Psoas muscle (tissue), 8 donors: ENCODE results near the gene PDGFD. TPM values are rescaled to one million over a fixed set of nuclear protein-coding genes. Genes with fewer than 3 reads are reported as not detected.

Experiments used
- ATAC-seq, 4 donors: fragments of 200-7000 bp; cut with Tn5 transposase; one replicate each; pipeline ENCODE4 v1.9.1; 2020; ENCODE audit warnings: moderate library complexity in 3 of 4, mild to moderate bottlenecking in 2 of 4
- DNase-seq, 2 donors: peaks; one replicate each; pipeline ENCODE4 v3.0.0-alpha.2; 2020
- H3K27ac ChIP-seq: fragments of 200-600 bp; one replicate; pipeline ENCODE4 v1.8.0; 2022
- H3K27me3 ChIP-seq, 3 donors: fragments of 200-600 bp in 1 of 3; one replicate each; pipeline versions ENCODE4 v1.6.1 to v1.8.0; 2013 to 2022; ENCODE audit warnings: low read length in 2 of 3, mild to moderate bottlenecking in 2 of 3, moderate library complexity in 1 of 3; ENCODE audit not compliant: insufficient read depth in 3 of 3
- H3K36me3 ChIP-seq, 2 donors: fragments of 200-600 bp in 1 of 2; one replicate each; pipeline versions ENCODE4 v1.6.1 to v1.8.0; 2013 to 2022; ENCODE audit warnings: low read depth in 1 of 2, mild to moderate bottlenecking in 1 of 2, moderate library complexity in 1 of 2; ENCODE audit not compliant: insufficient read depth in 1 of 2
- H3K4me1 ChIP-seq: fragments of 200-600 bp; one replicate; pipeline ENCODE4 v1.8.0; 2022
- H3K4me3 ChIP-seq: fragments of 200-600 bp; one replicate; pipeline ENCODE4 v1.8.0; 2022; ENCODE audit warnings: mild to moderate bottlenecking
- H3K9me3 ChIP-seq: fragments of 200-600 bp; one replicate; pipeline ENCODE4 v1.8.0; 2022
- CTCF ChIP-seq: fragments of 200-600 bp; IDR thresholded peaks from one replicate; pipeline ENCODE4 v1.8.0; 2022; ENCODE audit warnings: antibody characterized with exemption
- WGBS, 3 donors: extraction: QIAGEN DNeasy Blood & Tissue Kit; methylation state at CpG; one replicate each; pipeline versions ENCODE4 v1.1.6 to v1.1.7; 2013; 5-methylcytosine and 5-hydroxymethylcytosine counted together
- intact Hi-C, 2 donors: fragments of 100-400 bp; cut with DNase I; formaldehyde crosslinking; loops; one replicate each; pipeline versions ENCODE4 v1.11.0 to v1.14.2; 2022
- polyA plus RNA-seq, 3 donors: library from polyadenylated mRNA; stranded (reverse); fragments of 200-250 nt; gene quantifications; one replicate each; pipeline ENCODE4 v1.2.3, GENCODE V29; 2013
- total RNA-seq, 4 donors: library from RNA; stranded (reverse); fragmentation: NEBNext Ultra II Directional in 2 of 4; extraction: Animal tissue kit (Norgen Biotek cat#: 25700) in 2 of 4; gene quantifications; one replicate each; pipeline versions ENCODE4 v1.2.1 to v1.2.4, GENCODE V29; 2021 to 2023
- donor health status: healthy with polysubstance abuse.
- donor health status: DM: no; HTN: no; CAD: no; lungs with moderate emphysema.
- donor health status: Bipolar disorder and iron deficiency.
- donor health status: healthy.
- donor health status: DM: yes; HTN: yes; CAD: no.
- donor health status: DM: no; HTN: no; CAD: no.
- donor health status: DM: no; HTN: no; CAD: no.
- donor health status: DM: yes; HTN: yes; CAD: no.

Gene PDGFD
- total and polyA plus RNA-seq, 7 donors, result 0.53 to 5.6 (median 1.2) TPM

- H3K4me3 ChIP-seq, result no peak overlapping the region
- no peaks in the 10 kb centered on the region for H3K27me3 ChIP-seq
- H3K4me1 ChIP-seq, result no peaks in the 10 kb centered on the region
- WGBS, 3 donors, result 87 to 92% (median 89%) methylated on average over 4 of the region's 4 CpGs
- no peak overlapping the region for H3K27ac ChIP-seq
- no peak for TF ChIP-seq CTCF
- intact Hi-C loops, result no loop called here
- no peaks in the 10 kb centered on the region for H3K36me3 ChIP-seq
- DNase-seq (no peak), ATAC-seq (no peak)
- no peaks in the 10 kb centered on the region for H3K9me3 ChIP-seq
Observed at GRCh38 chr11:103972013-103972412, 191.9 kb downstream of the PDGFD start.

DNA sequence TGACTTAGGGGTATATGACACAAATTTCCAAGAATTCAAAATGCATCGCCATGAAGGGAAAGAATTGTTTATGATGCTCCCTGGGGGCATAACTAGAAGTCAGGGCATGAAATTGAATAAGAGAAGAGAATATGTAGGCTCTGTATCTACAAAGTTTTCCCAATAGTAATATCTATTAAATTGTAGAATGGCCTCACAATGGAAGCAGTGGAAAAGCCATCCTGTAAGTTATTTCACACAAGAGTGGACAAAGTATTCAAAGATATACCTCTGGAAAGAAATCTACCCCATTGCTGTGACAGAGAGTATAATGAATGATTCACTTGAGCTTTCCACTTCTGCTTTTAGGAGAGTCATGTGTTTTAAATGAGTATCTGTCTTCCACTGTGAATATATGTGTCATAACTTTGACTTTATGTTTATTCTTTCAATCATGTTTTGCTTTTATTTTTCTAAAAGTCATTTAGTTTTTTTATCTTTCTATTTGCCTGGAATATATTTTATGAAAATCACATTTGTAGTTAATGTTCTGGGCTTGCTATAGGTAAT is 193.2 kb downstream of the PDGFD start:
- no peaks in the 10 kb centered on the region for H3K9me3 ChIP-seq
- H3K36me3 ChIP-seq, result no peaks in the 10 kb centered on the region
- DNase-seq, result no peak
- 44 to 70% (median 52%) methylated on average over 1 of the region's 1 CpG for WGBS, 3 donors
- no peak overlapping the region for H3K27ac ChIP-seq
- TF ChIP-seq CTCF, result no peak
- no peaks in the 10 kb centered on the region for H3K4me1 ChIP-seq
- no peak overlapping the region for H3K4me3 ChIP-seq
- ATAC-seq, result no peak
- H3K27me3 ChIP-seq, result no peaks in the 10 kb centered on the region
- intact Hi-C loops, result no loop called here

GRCh38 chr11:103968685-103969084 is 195.3 kb downstream of the PDGFD start:
- H3K36me3 ChIP-seq, result no peaks in the 10 kb centered on the region
- ATAC-seq (no peak), DNase-seq (no peak)
- no peak for TF ChIP-seq CTCF
- 81 to 85% (median 82%) methylated on average over 3 of the region's 3 CpGs for WGBS, 3 donors
- intact Hi-C loops, result no loop called here
- H3K27me3 ChIP-seq, result no peaks in the 10 kb centered on the region
- no peaks in the 10 kb centered on the region for H3K4me1 ChIP-seq
- no peak overlapping the region for H3K27ac ChIP-seq
- H3K9me3 ChIP-seq, result no peaks in the 10 kb centered on the region
- no peak overlapping the region for H3K4me3 ChIP-seq

DNA sequence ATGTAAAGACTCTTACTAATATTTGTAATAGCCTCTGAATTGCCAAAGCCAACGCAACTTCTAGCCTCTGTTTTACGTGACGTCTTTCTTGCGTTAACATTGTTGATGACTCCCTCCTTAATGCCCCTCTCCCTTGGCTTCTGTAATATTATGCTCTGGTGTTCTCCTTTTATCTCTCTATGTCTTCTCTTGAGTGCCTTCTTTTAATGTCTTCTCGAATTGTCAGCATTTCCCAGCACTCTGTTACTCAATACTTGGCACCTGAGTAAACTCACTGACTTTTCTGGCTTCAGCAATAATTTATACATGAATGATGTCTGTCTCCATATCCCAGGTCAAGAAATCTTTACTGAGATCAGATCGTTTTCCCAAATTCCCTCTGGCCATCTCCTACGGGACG is 196.0 kb downstream of the PDGFD start:
- no peak overlapping the region for H3K4me3 ChIP-seq
- ATAC-seq, result no peak
- intact Hi-C loops, result no loop called here

More for the DNA sequence above, 196.0 kb downstream of the PDGFD start:
- DNase-seq, result no peak
- Histone ChIP-seq H3K27me3 (no peaks in the 10 kb centered on the region), H3K4me1 (no peaks in the 10 kb centered on the region), H3K9me3 (no peaks in the 10 kb centered on the region), H3K27ac (no peak overlapping the region), H3K36me3 (no peaks in the 10 kb centered on the region)
- 86 to 89% (median 86%) methylated on average over 8 of the region's 8 CpGs for WGBS, 3 donors
- TF ChIP-seq CTCF, result no peak
